Endometrium (tissue), 2 donors: ENCODE results near the gene NINL.
"Not testable (repeated sequence)": the region's sequence is repeated elsewhere in the genome, so short reads cannot be mapped to it uniquely, and the experiment has no call there.

Experiments
- FAIRE-seq: peaks from 2 replicates; lab custom pipeline; 2012; peaks lifted over from hg19 to GRCh38; lab: Jason Lieb, UNC
- donor health status: control.
- donor health status: control.

Gene NINL

DNA sequence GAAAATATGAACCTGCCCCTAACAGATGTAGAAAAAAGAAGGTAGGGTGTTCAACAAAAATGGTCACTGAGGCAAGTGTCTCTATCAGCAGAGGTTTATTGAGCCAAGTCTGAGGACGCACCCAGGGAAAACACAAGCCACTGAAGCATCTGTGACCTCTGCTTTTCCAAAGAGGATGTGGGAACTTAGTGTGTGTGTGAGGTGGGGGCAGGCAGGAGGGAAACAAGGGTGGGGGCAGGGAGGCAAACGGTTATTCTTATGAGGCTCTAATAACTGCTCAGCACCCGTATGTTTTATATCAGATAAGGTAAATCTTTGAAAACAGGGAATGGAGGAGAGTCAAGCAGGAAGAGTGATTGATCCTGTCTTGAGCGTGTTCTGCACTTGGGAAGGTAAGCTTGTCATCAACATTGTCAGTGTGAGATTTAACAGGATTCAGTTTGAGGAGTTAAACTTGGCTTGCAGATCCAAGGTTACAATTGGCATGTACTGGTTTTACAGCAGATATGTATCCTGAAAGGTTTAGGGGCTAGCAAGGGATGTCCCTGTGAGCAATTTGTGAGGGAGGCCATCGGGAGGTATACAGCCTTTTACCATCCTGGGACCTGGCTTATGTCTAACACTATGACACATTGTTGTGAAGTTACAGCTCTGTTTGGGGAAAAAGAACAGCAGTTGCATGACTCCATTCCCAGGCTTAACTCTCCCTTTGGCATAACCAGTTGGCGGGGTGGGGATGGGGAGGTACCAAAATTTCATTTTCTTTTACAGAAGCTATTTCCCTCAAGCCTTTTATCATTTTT, 33.7 kb downstream of the NINL start:
- no peak for FAIRE-seq

DNA sequence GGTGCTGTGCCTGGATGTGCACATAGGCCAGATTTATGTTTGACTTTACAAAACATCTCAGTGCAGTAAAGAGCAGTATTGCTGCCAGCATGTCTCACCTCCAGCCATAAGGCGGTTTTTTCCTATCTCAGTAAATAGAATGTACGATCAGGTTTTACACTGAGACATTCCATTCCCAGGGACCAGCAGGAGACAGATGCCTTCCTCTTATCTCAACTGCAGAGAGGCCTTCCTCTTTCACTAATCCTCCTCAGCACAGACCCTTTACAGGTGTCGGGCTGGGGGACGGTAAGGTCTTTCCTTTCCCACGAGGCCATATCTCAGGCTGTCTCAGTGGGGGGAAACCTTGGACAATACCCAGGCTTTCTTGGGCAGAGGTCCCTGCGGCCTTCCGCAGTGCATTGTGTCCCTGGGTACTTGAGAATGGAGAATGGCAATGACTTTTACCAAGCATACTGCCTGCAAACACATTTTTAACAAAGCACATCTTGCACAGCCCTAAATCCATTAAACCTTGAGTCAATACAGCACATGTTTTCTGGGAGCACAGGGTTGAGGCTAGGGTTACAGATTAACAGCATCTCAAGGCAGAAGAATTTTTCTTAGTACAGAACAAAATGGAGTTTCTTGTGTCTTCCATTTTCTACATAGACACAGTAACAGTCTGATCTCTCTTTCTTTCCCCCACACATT, 34.5 kb downstream of the NINL start:
- not testable (repeated sequence) for FAIRE-seq

DNA sequence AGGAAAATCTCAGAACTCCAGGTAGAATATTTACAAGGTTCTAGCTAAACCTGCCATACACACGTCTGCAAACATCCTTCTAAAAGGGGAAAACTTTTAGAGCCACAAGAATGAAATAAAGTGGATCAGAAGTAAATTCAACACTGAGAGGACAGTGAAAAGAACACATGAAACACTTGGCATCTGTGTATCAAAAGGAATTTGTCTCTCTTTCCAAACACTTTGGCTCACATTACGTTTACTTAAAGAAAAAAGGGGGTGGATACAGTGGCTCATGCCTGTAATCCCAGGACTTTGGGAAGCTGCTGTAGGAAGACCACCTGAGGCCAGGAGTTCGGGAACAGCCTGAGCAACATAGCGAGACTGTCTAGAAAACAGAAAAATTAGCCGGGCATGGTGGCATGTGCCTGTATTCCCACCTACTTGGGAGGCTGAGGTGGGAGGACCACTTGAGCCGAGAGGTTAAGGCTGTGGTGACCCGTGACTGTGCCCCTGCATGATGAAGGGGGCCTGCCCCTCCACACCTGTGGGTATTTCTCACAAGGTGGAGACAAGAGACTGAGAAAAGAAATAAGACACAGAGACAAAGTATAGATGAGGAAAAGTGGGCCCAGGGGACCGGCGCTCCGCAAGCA, 35.4 kb downstream of the NINL start:
- FAIRE-seq: no peak

DNA sequence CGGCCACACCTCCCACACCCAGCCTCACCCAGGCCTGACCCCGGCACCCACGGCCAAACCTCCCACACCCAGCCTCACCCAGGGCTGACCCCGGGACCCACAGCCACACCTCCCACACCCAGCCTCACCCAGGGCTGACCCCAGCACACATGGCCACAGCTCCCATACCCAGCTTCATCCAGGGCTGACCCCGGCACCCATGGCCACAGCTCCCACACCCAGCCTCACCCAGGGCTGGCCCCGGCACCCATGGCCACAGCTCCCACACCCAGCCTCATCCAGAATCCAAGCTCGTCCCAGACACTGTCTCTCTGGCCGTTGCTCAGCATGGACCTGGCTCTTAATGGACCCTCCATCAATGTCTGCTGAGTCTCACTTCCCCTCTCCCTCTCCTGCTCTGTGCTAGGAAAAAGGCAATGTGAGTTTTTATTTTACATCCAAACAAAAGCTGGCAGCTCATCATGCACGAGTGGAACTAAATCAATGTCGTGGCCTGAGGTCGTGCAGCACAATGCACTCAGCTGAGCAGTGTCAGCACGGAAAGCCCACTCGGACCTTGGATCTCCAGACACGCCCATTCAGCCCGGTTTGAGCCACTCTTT, 36.1 kb downstream of the NINL start:
- FAIRE-seq: no peak

DNA sequence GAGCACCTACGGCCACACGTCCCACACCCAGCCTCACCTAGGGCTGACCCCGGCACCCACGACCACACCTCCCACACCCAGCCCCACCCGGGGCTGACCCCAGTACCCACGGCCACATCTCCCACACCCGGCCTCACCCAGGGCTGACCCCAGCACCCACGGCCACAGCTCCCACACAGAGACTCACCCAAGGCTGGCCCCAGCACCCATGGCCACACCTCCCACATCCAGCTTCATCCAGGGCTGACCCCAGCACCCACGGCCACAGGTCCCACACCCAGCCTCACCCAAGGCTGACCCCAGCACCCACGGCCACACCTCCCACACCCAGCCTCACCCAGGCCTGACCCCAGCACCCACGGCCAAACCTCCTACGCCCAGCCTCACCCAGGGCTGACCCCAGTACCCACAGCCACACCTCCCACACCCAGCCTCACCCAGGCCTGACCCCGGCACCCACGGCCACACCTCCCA, 36.7 kb downstream of the NINL start:
- FAIRE-seq: no peak

DNA sequence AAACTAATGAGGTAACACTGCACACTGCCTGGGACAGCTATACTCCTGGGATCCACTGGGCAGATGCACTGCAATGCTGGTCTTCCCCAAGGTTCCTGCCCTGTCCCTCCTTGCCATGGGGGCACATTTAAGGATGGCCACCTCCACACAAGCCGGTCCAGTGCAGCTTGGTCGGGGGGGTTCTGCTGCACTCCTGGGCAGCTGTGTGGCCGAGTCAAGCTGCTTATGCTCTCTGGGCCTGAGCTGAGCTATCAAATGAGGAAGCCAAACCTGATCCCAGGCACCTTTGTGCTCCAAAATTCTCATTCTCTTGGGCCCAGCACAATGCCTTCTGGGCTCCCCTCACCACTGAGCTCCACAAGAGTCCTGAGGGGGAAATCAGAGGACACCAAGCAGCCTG, 37.3 kb downstream of the NINL start:
- FAIRE-seq: no peak

DNA sequence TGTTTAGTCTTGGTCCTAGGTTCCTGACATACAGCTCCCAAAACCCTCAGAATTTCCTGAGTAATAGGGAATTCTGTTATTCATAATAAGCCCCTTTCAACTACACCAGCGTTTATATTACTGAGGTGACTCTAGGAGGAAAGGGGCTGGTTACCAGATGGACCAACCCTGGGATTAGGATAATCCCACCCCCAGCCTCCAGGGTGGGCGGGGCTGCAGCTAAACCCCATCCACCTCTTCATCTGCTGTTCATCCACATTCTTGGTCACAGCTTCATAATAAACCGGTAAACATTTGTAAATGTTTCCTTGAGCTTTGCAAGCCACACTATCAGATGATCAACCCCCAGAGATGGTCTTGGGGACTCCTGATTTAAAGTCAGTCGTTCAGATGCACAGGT, 38.3 kb downstream of the NINL start:
- FAIRE-seq: no peak

DNA sequence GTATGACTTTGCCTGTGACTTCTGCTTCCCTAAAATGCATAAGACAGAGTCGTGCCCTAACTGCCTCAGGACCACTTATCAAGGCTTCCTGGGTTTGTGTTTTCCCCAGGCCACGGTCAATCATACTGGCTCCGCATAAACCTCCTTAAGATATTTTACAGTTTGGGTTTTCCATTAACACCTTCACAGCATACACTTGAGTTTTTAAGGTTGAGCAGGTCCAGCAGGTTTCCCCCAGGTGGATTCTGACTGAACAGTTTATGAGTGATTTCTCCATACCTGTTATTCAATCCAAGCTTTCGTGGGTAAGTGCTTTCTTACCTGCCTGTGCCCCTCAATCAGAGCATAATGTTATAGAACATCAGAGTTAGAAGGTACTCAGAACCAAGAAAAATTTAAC, 39.3 kb downstream of the NINL start:
- FAIRE-seq: no peak

DNA sequence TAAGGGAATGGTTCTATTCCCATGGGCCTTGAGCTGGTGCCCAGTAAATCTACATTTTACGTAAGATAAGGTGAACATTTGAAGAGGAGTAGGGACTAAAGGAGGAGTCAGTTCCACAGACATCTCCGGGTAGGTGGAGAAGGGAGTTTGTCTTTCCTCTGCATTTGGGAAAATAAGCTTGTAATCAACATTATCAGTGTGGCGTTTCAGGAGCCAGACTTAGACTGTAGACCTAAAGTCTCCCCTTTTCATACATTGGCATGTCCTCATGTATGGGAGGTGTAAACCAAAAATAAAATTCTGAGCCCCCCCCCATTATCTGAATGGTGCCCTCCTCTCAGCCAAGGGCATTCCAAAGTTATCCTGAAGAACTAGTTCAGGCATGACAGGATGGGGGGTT, 40.2 kb downstream of the NINL start:
- no peak for FAIRE-seq

DNA sequence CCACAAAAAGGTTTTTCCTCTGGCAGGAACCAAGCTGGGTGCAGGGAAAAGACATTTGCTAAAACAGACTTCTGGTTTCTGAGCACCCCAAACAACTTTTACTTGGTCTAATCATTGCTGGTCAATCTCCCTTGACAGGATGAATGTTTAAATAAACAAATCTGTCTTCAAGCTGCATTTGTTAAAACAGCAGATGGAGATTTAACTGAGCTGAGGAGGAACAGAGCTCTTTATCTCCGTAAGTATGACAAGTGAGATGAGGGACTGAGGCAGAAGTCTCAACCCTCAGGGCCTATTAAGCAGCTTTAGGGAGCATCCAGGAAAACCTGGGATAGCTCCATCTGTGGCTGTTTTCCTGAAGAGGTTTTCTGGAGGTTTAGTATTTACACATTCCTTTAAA, 40.6 kb downstream of the NINL start:
- no peak for FAIRE-seq

DNA sequence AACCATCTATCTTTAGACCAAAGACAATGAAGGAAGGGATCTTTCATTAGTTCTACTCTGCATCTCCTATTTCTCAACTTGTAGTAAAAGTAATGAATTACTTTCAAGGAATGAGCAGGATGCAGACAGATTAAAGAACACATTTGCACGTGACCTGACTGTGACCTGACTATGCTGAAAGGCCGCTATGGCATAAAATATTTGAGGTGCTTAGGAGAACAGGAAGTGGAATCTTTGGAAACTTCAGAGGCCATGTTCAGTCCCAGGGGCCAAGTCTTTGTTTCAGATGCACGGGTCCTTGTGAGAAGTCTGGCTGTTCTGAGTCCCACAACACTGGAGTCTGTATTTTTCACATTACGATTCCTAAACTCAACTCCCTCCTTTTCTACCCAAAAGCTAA, 41.0 kb downstream of the NINL start:
- FAIRE-seq: no peak

DNA sequence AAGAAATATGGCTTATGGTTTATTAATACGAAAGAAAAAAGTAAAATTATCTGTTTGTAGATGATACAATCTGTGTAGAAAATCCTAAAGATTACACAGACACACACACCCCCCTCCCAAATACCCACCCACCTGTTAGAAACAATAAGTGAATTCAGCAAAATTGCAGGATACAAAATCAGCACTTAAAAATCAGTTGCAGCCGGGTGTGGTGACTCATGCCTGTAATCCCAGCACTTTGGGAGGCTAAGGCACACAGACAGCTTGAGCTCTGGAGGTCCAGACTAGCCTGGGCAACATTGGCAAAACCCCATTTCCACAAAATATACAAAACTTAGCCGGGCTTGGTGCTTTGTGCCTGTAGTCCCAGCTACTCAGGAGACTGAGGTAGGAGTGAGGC, 42.3 kb downstream of the NINL start:
- no peak for FAIRE-seq

DNA sequence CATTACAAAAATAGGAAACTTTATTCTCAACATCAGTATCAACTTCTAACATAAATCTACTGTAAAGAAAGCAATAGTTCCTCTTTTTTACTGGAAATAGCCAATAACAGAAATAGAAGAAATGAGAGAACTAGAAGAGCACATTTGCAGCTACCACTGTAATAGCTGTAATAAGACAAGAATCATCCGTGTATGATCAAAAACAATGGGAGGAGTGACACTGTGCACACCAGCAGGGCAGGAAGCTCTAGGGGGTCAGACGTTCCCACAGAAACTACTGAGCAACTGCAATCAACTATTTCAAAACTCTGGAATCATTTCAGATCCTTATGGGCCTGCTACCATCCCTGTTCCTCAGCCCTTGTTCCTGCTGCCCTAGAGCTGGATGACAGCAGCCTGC, 43.7 kb downstream of the NINL start:
- FAIRE-seq: no peak

DNA sequence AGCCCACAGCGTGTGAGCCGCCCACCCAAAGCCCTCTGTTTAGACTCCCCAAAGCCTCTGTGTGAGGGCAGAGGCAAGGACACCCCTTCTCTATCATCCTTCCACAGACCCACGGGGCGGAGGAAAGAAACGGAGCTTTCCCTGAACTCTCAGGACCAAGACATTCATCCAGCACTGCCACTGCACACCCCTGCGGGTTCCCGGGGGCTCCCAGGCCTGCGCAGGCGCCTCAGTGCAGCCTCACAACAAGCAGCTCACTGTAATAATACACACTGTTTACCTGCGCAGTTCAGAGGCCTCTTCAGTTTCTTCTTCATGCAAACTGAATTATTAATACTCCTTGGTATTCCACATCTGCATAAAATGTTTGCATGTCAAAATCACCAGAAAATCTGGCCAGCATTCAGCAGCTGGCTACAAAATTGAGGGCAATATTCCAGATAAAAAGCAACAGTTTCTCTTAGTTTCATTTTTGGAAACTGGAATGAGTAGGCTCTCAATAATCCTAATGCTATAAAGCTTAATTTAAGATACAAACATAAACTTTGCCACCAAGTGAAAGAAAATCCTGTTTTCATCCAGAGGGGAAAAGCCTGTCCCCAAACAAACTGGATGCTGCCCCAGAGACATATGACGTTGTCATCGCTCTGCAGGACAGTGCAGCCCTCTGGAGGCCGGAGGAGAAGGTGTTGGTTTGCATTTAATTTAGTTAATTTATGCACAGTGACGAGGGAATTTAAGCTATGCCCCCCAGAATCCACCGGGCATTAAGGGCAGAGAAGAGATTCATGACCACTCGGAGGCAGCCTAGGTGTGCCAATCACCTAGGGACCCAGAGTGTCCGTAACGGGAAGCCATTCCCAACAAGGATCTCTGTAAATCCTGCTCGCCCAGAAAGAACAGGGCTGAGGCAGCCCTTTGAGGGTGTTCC, 45.3 kb downstream of the NINL start:
- no peak for FAIRE-seq

DNA sequence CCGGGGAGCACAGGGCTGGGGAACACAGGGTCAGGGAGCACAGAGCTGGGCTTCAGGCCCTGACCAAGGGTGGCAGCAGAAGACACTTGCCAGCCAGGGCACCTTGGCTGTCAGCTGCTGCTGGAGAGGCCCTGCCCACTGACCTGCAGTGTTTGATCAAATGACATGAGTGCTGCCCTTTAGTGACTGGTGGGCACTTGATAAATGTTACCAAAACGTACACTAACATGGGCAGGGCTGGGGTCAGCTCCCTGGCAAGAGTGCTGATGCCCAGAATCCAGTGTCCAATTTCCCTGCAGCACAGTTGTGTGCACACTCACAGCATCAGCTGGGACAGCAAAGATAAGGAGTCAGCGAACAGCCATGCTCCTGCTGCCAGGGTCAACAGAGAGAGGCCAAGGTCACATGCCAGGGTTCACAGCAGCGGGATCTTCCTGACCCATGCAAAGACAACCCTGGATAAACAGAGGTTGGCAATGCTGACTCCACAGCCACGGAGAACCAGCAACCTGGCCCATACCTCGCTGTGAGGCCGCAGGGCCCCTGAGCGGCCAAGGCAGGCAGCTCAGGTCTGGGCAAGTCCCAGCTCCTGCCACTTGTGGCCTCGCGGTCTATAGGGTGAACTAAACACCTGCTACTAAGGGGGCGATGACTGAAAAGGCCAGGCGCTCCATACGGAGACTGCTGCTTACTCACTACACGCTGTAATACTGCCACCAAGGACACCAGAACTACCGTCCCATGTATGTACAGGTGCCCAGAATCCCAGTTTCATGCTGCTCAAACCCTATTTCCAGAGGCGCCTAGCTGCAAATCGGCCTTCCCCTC, 46.3 kb downstream of the NINL start:
- FAIRE-seq: no peak

DNA sequence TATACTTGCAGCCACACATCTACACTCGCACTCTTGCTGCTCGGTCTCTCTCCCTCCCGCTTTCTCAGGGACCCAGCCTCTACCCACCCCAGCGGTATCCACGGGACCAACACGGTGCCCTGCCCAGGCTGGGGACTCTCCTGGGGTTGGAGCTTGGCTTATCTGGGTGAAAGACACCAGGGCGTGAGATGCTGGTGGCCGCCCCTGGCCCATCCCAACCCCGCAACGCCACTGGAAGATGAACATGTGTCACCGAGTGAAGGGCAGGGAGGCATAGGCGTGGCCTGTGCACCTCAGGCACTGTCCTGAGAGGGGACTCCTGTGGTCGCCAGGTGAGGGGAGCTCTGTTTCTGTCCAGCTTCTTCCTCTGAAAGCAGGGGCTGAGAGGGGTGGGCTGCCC, 47.4 kb downstream of the NINL start:
- no peak for FAIRE-seq

DNA sequence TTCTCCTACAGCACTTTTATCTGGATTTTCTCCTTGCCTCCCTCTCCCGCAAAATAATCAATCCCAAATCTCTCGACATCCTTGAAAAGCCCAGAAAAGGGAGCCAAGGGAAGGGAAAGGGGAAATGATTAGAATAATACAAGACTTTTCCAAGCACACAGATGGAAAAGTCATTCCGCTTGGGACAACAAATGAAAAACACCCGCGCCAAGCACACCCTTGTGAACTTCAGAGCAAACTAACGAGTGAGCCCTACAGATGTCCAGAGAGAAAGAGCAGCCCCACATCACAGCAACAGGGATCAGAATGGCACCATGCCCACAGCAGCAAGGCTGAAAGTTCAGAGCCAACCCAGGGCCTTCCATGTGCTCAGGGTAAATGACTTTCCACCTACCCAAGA, 49.6 kb downstream of the NINL start:
- FAIRE-seq: no peak

DNA sequence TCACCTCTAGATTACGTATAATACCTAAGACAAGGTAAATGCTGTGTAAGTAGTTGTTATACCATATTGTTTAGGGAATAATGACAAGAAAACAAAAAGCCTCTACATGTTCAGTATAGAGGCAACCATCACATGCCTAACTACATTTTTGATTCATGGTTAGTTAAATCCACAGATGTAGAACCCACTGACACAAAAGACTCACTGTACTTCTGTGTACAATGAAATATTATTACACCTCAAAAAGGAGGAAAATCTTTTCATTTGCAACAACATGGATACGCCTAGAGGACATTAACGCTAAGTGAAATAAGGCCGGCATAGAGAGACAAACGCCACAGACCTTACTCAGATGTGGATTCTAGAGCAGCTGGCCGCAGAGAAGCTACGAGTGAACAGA, 50.5 kb downstream of the NINL start:
- no peak for FAIRE-seq

DNA sequence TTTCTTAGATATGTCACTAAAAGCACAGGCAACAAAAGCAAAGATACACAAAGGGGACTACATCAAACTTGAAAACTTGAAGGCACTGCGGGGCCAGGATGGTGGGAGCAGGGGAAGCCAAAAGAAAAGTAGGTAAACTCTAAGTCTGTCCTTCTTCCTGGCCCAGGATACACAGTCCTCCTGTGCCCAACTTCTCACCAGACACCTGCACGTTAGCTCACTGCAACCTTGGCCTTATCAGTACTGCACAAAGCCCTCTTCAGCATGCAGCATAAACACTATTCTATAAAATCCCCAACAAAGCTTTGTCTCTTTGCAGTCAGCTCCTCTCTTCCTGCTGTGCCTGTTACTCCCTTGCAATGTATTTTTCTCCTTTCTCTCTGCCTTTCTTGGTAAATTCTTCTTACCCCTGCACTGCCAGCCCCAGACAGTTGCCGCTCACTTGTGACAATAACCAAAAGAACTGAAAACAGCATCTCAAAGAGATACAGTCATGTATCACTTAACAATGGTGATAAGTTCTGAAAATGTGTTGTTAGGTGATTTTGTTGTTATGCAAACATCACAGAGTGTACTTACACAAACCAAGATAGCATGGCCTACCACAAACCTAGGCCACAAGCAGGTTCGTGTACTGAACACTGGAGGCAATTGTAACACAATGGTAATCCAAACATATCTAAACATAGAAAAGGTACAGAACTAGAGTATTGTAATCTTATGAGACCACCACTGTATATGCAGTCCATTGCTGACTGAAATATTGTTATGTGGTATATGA, 51.2 kb downstream of the NINL start:
- FAIRE-seq: no peak

DNA sequence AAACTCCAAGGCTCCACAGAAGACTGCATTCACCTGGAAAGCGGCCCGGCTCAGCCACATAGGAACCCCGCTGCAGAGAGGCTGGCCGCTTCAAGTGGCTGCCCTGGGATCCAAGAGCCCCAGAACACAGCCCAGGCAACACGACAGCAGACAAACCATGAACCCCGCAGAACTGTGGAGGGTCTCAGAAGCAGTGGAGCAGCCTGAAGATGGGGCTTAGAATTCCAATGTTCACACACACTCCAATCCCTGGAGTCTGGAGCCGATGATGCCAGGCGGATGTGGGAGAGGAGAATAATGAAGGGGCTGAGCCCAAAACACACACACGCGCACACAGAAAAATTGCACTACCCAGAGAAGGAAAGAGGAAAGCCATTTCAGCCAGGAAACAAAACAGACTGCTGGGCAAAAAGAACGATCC, 52.4 kb downstream of the NINL start:
- no peak for FAIRE-seq
